ENCODE results near the gene TMEM212. TPM values are rescaled to one million over a fixed set of nuclear protein-coding genes. Genes with fewer than 3 reads are reported as not detected.

The TMEM212 gene
- total RNA-seq, 1 experiment from 2014 or later = not detected

DNA sequence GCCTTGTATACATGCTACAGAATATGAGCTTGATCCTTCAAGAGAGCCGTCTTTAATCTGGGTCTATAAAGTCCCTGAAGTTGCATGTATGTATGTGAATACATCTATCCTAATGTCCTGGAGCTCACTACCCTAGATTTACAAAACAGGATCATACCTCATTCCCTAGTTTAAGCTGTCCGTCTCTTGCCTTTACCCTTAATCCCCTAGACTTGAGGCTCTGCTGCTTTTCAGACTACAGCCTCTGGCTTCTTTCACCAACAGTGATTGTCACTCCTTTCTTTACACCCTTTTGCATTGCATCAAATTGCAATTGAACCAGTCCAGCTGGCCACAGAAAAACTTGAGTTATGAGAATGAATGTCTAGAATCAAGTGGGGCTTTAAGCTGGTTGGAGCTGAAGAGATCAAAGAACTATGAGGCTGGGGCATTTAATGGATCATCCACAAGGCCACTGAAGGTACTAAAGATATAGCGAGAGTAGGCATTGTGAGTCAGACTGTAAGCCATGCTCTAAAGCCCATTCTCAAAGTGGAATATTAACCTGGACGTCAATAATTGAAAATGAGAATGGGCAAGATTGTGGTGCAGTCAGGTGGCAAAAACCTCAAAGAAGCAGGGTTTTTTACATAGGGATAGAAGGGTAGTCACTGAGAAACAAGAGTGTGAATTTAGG is 20.6 kb upstream of the TMEM212 start:
- no peak overlapping the region for H2BK15ac ChIP-seq (ENCODE audit: low read depth, low read length)
- TF ChIP-seq CTCF (conservative IDR thresholded peaks at IDR 0.05) = no peak
- H3K27me3 ChIP-seq (ENCODE audit: insufficient read depth, low read length) = no peaks in the 10 kb centered on the region
- H3K4me1 Mint-ChIP-seq = peaks cover 20 to 23% of the 10 kb centered on the region in 2 experiments
- H4K8ac ChIP-seq (replicated peaks; ENCODE audit: insufficient read length, low read depth, low read length) = no peak overlapping the region
- no peak overlapping the region for H2BK20ac ChIP-seq (ENCODE audit: low read depth, low read length, poor library complexity, severe bottlenecking)
- H3K79me2 ChIP-seq (ENCODE audit: insufficient read depth, low read length) = no peaks in the 10 kb centered on the region
- H3K27me3 Mint-ChIP-seq (ENCODE audit: low read depth) = no peaks in the 10 kb centered on the region
- no peak overlapping the region for H3K9ac ChIP-seq (ENCODE audit: extremely low read depth, insufficient read length, low read length)
- H2BK120ac ChIP-seq (ENCODE audit: low read depth, low read length, poor library complexity, severe bottlenecking) = no peak overlapping the region
- WGBS (ENCODE audit: extremely low coverage, insufficient read length, low lambda C conversion rate) = no CpG with 5 or more reads among the region's 4 CpGs
- H3K23me2 ChIP-seq (ENCODE audit: insufficient read length, low read depth, low read length, poor library complexity, severe bottlenecking) = no peaks in the 10 kb centered on the region
- no peak overlapping the region for H2AFZ ChIP-seq (ENCODE audit: low read length)
- H2BK12ac ChIP-seq (ENCODE audit: insufficient read length, low read depth, low read length) = no peak overlapping the region
- no peak overlapping the region for H4K5ac ChIP-seq (ENCODE audit: insufficient read length, low read depth, low read length)
- H3K4me2 ChIP-seq (ENCODE audit: insufficient read depth, insufficient read length, low read length) = no peak overlapping the region
- no peak overlapping the region for H2BK5ac ChIP-seq (ENCODE audit: insufficient read length, low read length)
- H3K4me3 Mint-ChIP-seq = no peak overlapping the region
- H3K27ac ChIP-seq (ENCODE audit: insufficient read length, low read depth, low read length) = no peak overlapping the region
- no peak overlapping the region for H2AK5ac ChIP-seq (ENCODE audit: insufficient read length, low read length)
- no peak overlapping the region for H3T11ph ChIP-seq (ENCODE audit: low read length)
- H3K56ac ChIP-seq (ENCODE audit: insufficient read length, low read depth, low read length) = no peak overlapping the region
- no peak overlapping the region for H4K91ac ChIP-seq (ENCODE audit: insufficient read length, low read depth, low read length)
- no peaks in the 10 kb centered on the region for H3K79me1 ChIP-seq (ENCODE audit: insufficient read depth, low read depth, low read length, poor library complexity, severe bottlenecking)
- peaks cover 10% of the 10 kb centered on the region; the same call in 1 of the 2 replicates for H3K4me1 ChIP-seq (ENCODE audit: insufficient read depth, low read length)
- no peaks in the 10 kb centered on the region for H4K20me1 ChIP-seq (ENCODE audit: control insufficient read depth, insufficient read depth, insufficient read length)
- no peaks in the 10 kb centered on the region for H3K9me3 ChIP-seq (ENCODE audit: control insufficient read depth, low read depth, low read length)
- no peak for DNase-seq
- H3K18ac ChIP-seq (ENCODE audit: insufficient read length, low read depth, low read length) = no peak overlapping the region
- 0 out of 7 replicates have a peak, but pooled peaks cover 0 to 1% (median 0%) of the 10 kb centered on the region in 3 experiments for H3K36me3 Mint-ChIP-seq (ENCODE audit: insufficient read depth in 1 of 3, low read depth in 3 of 3)
- H3K4ac ChIP-seq (ENCODE audit: low read depth, low read length) = no peak overlapping the region
- H3K14ac ChIP-seq (ENCODE audit: insufficient read depth, low read length) = no peak overlapping the region
- H3K23ac ChIP-seq (ENCODE audit: insufficient read length, low read depth, low read length) = no peak overlapping the region
- H3K27ac Mint-ChIP-seq = no peak overlapping the region
- no peaks in the 10 kb centered on the region; a peak in 1 of 5 replicates for H3K9me3 Mint-ChIP-seq

Measured in H9 (cell line).